Neutrophil (primary cell): ENCODE data around the gene CDC16.

Experiments
- H3K27ac ChIP-seq: fragments of 200-600 bp; sonication (generic); 2 replicates; pipeline ENCODE4 v1.5.1; 2016; ENCODE audit warnings: mild to moderate bottlenecking, moderate library complexity
- H3K27me3 ChIP-seq: fragments of 200-600 bp; sonication (generic); 2 replicates; pipeline ENCODE4 v1.6.0; 2016; ENCODE audit warnings: mild to moderate bottlenecking
- H3K36me3 ChIP-seq: fragments of 200-600 bp; sonication (generic); 2 replicates; pipeline ENCODE4 v1.5.1; 2017
- H3K4me1 ChIP-seq, 2 experiments: fragments of 200-600 bp in 1 of 2; sonication (generic) in 1 of 2; 1 replicate in 1 of 2; 2 replicates in 1 of 2; pipeline versions ENCODE4 v1.5.1 to v1.6.1; 2013 to 2016; ENCODE audit warnings: low read depth in 1 of 2, low read length in 1 of 2, mild to moderate bottlenecking in 1 of 2, moderate library complexity in 1 of 2; ENCODE audit not compliant: control insufficient read depth in 1 of 2, insufficient read depth in 1 of 2
- H3K4me3 ChIP-seq, 2 experiments: fragments of 200-600 bp in 1 of 2; sonication (generic) in 1 of 2; 1 replicate in 1 of 2; 2 replicates in 1 of 2; pipeline ENCODE4 v1.5.1; 2013 to 2016; ENCODE audit warnings: low read depth in 1 of 2, low read length in 1 of 2, mild to moderate bottlenecking in 1 of 2, moderate library complexity in 1 of 2
- H3K9me3 ChIP-seq: fragments of 200-600 bp; sonication (generic); 2 replicates; pipeline ENCODE4 v1.5.1; 2016
- CTCF ChIP-seq: fragments of 200-600 bp; sonication (generic); IDR thresholded peaks from 2 replicates; pipeline ENCODE4 v1.5.1; 2016; ENCODE audit warnings: antibody characterized with exemption

Gene CDC16, protein sequence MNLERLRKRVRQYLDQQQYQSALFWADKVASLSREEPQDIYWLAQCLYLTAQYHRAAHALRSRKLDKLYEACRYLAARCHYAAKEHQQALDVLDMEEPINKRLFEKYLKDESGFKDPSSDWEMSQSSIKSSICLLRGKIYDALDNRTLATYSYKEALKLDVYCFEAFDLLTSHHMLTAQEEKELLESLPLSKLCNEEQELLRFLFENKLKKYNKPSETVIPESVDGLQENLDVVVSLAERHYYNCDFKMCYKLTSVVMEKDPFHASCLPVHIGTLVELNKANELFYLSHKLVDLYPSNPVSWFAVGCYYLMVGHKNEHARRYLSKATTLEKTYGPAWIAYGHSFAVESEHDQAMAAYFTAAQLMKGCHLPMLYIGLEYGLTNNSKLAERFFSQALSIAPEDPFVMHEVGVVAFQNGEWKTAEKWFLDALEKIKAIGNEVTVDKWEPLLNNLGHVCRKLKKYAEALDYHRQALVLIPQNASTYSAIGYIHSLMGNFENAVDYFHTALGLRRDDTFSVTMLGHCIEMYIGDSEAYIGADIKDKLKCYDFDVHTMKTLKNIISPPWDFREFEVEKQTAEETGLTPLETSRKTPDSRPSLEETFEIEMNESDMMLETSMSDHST

GRCh38 chr13:114234645-114235421 lies at the start of gene CDC16:
TSS of gene CDC16 (plus strand) at chr13:114234897. CDS start at chr13:114235085, 188 bp downstream.
- peaks cover 9 to 12% of the 10 kb centered on the region in 2 experiments for H3K4me1 ChIP-seq
- TF ChIP-seq CTCF = peak; percentile 30
- H3K4me3 ChIP-seq = peak within 1 kb of the TSS; percentile 66 to 76
- H3K27me3 ChIP-seq = peaks cover 19% of the 10 kb centered on the region
- H3K27ac ChIP-seq = peak within 1 kb of the TSS; percentile 61
- peaks cover 30% of the 10 kb centered on the region for H3K36me3 ChIP-seq
- no peaks in the 10 kb centered on the region for H3K9me3 ChIP-seq

GRCh38 chr13:114185182-114185971 lies 49.3 kb upstream of the CDC16 start:
- Histone ChIP-seq H3K27ac (no peak overlapping the region), H3K9me3 (peaks cover 7% of the 10 kb centered on the region), H3K4me3 (no peak overlapping the region), H3K36me3 (no peaks in the 10 kb centered on the region), H3K4me1 (no peaks in the 10 kb centered on the region), H3K27me3 (no peaks in the 10 kb centered on the region)
- no peak for TF ChIP-seq CTCF

- peaks cover 22% of the 10 kb centered on the region for H3K27me3 ChIP-seq
- no peaks in the 10 kb centered on the region for H3K36me3 ChIP-seq
- no peak overlapping the region for H3K27ac ChIP-seq
- TF ChIP-seq CTCF = no peak
- H3K4me1 ChIP-seq = no peaks in the 10 kb centered on the region
- no peaks in the 10 kb centered on the region for H3K9me3 ChIP-seq
- no peak overlapping the region for H3K4me3 ChIP-seq
Observed at GRCh38 chr13:114194853-114195252, 39.8 kb upstream of the CDC16 start.

- peaks cover 39% of the 10 kb centered on the region for H3K27me3 ChIP-seq
- H3K9me3 ChIP-seq = no peaks in the 10 kb centered on the region
Observed at GRCh38 chr13:114196629-114197028, 38.1 kb upstream of the CDC16 start.

More at GRCh38 chr13:114196629-114197028, 38.1 kb upstream of the CDC16 start:
- Histone ChIP-seq H3K4me1 (no peaks in the 10 kb centered on the region), H3K27ac (no peak overlapping the region), H3K36me3 (no peaks in the 10 kb centered on the region), H3K4me3 (no peak overlapping the region)
- no peak for TF ChIP-seq CTCF
